ENCODE measurements around the gene LY6G5B.

LY6G5B gene

DNA sequence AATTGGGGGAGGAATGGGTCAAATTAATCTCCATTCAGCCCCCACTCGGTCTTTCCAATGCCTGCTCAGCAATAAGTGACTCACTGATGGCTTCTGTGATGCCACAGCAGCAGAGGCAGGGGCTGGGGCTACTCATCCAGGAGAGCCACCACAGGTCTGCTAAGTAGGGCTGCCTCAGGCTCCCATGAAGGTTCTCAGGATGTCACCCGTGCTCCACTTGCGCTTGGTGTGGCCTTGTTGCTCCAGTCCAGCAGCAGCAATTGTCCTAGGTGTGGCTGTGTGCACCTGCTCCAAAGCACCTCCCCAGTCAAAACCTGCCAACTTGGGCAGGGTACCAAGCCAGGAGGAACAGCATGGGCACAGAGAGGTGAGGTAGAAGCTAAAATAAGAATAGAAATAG lies 52.4 kb downstream of the LY6G5B start:
- TF ChIP-seq CTCF (IDR thresholded peaks at IDR 0.05; ENCODE audit: low read length) = no peak
- TF ChIP-seq EZH2phosphoT487 (IDR thresholded peaks at IDR 0.05; ENCODE audit: low read length) = no peak
- no peak for TF ChIP-seq EZH2 (optimal IDR thresholded peaks at IDR 0.05; ENCODE audit: low read depth, low read length)
- no peaks in the 10 kb centered on the region for H3K36me3 ChIP-seq (replicated peaks; ENCODE audit: insufficient read depth, low read length)

More for the DNA sequence above, 52.4 kb downstream of the LY6G5B start:
- Histone ChIP-seq H3K9ac (ENCODE audit: low read length) (no peak overlapping the region), H4K20me1 (ENCODE audit: insufficient read depth, low read length) (no peaks in the 10 kb centered on the region), H3K27ac (ENCODE audit: low read length) (no peak overlapping the region), H3K4me2 (ENCODE audit: low read depth, low read length) (no peak overlapping the region), H3K27me3 (replicated peaks; ENCODE audit: insufficient read depth, low read length) (no peaks in the 10 kb centered on the region), H3K79me2 (ENCODE audit: low read length) (no peaks in the 10 kb centered on the region), H3K4me1 (ENCODE audit: low read length) (peaks cover 8% of the 10 kb centered on the region), H3K9me3 (replicated peaks; ENCODE audit: insufficient read depth, low read length) (no peaks in the 10 kb centered on the region), H2AFZ (ENCODE audit: low read length) (no peak overlapping the region), H3K9me2 (replicated peaks; ENCODE audit: insufficient read depth, low read length) (no peaks in the 10 kb centered on the region), H3F3A (ENCODE audit: insufficient read depth, low read length) (peaks cover 14% of the 10 kb centered on the region), H3K4me3 (ENCODE audit: low read length) (no peak overlapping the region)
- DNase-seq = no peak
